CD4-positive, alpha-beta T cell (primary cell): ENCODE data around the gene ZNF121. TPM values are rescaled to one million over a fixed set of nuclear protein-coding genes. Genes with fewer than 3 reads are reported as not detected.

Source experiments
- ATAC-seq: fragments of 200-7000 bp; cut with Tn5 transposase; one replicate; pipeline ENCODE4 v1.10.0; 2022; ENCODE audit warnings: mild to moderate bottlenecking; ENCODE audit not compliant: poor library complexity
- CTCF ChIA-PET: fragments of 350-600 bp; sonication (Branson Sonifier 250); formaldehyde crosslinking; loops from one replicate; lab custom pipeline; 2021; ENCODE audit warnings: antibody characterized with exemption, inconsistent platforms; lab: Charles Lee
- POLR2A ChIA-PET: fragments of 350-600 bp; sonication (Branson Sonifier 250); formaldehyde crosslinking; loops from one replicate; lab custom pipeline; 2021; ENCODE audit warnings: antibody characterized with exemption, inconsistent platforms; lab: Charles Lee
- DNase-seq, 14 experiments: peaks; one replicate each; pipeline ENCODE4 v3.0.0-alpha.2; 2013 to 2020; ENCODE audit warnings: mixed read lengths in 2 of 14
- H3K27ac ChIP-seq, 2 donors: one replicate each; pipeline versions ENCODE4 v1.5.1 to v1.7.0; 2013; ENCODE audit warnings: low read length in 2 of 2, low read depth in 1 of 2, mild to moderate bottlenecking in 1 of 2
- H3K27me3 ChIP-seq, 2 experiments: 1 replicate in 1 of 2; 2 replicates in 1 of 2; pipeline versions ENCODE4 v1.6.1 to v1.7.0; 2013; ENCODE audit warnings: low read length in 2 of 2, control low read depth in 1 of 2, mild to moderate bottlenecking in 1 of 2, moderate library complexity in 1 of 2; ENCODE audit not compliant: insufficient read depth in 2 of 2, control insufficient read depth in 1 of 2
- H3K36me3 ChIP-seq: one replicate; pipeline ENCODE4 v1.6.1; 2013; ENCODE audit warnings: low read length, control low read depth; ENCODE audit not compliant: insufficient read depth
- H3K4me1 ChIP-seq: one replicate; pipeline ENCODE4 v1.6.1; 2013; ENCODE audit warnings: low read length, control low read depth; ENCODE audit not compliant: insufficient read depth
- H3K4me3 ChIP-seq: one replicate; pipeline ENCODE4 v1.5.1; 2013; ENCODE audit warnings: mild to moderate bottlenecking, low read length, moderate library complexity
- H3K9me3 ChIP-seq, 2 experiments: 1 replicate in 1 of 2; 2 replicates in 1 of 2; pipeline versions ENCODE4 v1.6.1 to v1.7.0; 2013; ENCODE audit warnings: low read length in 2 of 2, mild to moderate bottlenecking in 2 of 2, control low read depth in 1 of 2, moderate library complexity in 1 of 2; ENCODE audit not compliant: control insufficient read depth in 1 of 2, insufficient read depth in 1 of 2
- H3K27ac Mint-ChIP-seq: one replicate; pipeline ENCODE4 v1.8.0; 2020; ENCODE audit warnings: mixed read lengths
- H3K27me3 Mint-ChIP-seq: one replicate; pipeline ENCODE4 v1.8.0; 2021; ENCODE audit warnings: mixed read lengths
- H3K36me3 Mint-ChIP-seq: one replicate; pipeline ENCODE4 v1.8.0; 2021; ENCODE audit warnings: low read depth, mixed read lengths
- H3K4me1 Mint-ChIP-seq: one replicate; pipeline ENCODE4 v1.8.0; 2021; ENCODE audit warnings: low read depth, mixed read lengths
- H3K4me3 Mint-ChIP-seq: one replicate; pipeline ENCODE4 v1.8.0; 2020; ENCODE audit warnings: mild to moderate bottlenecking, mixed read lengths
- H3K9me3 Mint-ChIP-seq: one replicate; pipeline ENCODE4 v1.8.0; 2020; ENCODE audit warnings: mixed read lengths
- CTCF ChIP-seq: fragments of 200-600 bp; IDR thresholded peaks from one replicate; pipeline ENCODE4 v1.8.0; 2022; ENCODE audit warnings: antibody characterized with exemption, mild to moderate bottlenecking
- intact Hi-C, 2 experiments: fragments of 100-400 bp; cut with DNase I in 1 of 2; cut with micrococcal nuclease in 1 of 2; formaldehyde crosslinking; loops; one replicate each; pipeline versions ENCODE4 v1.15.1 to v1.9.0; 2023 to 2025; cut with DNase I, micrococcal nuclease
- total RNA-seq, 174 experiments: library from RNA in 2 of 174; stranded (reverse) in 2 of 174; gene quantifications; one replicate each; pipeline ENCODE4 v1.2.3 and lab custom pipeline; 2021 to 2026

Gene ZNF121
- total RNA-seq, 2 experiments from 2014 or later = 42.0 to 42.1 TPM

GRCh38 chr19:9621156-9622037, 37.1 kb upstream of the ZNF121 start, which contains the start of gene ZNF561:
Gene ZNF561 (minus strand): TSS chr19:9621232. CDS start chr19:9619456, 1,776 bp downstream.
- no peaks in the 10 kb centered on the region for H3K9me3 ChIP-seq
- intact Hi-C loops = loop anchor here (1.0 to 5.0 kb wide), 5 partner anchors 35 to 484 kb away; partner anchors contain the start of gene ZNF846 (in 2 of the 2)
- peaks cover 2% of the 10 kb centered on the region for H3K9me3 Mint-ChIP-seq
- H3K4me1 ChIP-seq = peaks cover 20% of the 10 kb centered on the region
- CTCF ChIA-PET = no interaction called here
- H3K36me3 Mint-ChIP-seq = peaks cover 58% of the 10 kb centered on the region
- TF ChIP-seq CTCF = no peak
- POLR2A ChIA-PET = interaction anchor here (0.7 to 2.5 kb wide), 4 partner anchors 147 to 186 kb away, joined by 3 to 20 read pairs (median 4); partner anchors contain the start of genes ZNF266 and ZNF846
- peaks cover 29% of the 10 kb centered on the region for H3K36me3 ChIP-seq
- H3K27ac Mint-ChIP-seq = peak within 1 kb of the TSS; percentile 99
- peak within 1 kb of the TSS; percentile 97 for H3K4me3 Mint-ChIP-seq
- peaks cover 4% of the 10 kb centered on the region for H3K27me3 Mint-ChIP-seq
- peak within 1 kb of the TSS; percentile 77 for H3K4me3 ChIP-seq
- ATAC-seq (peak; percentile 90), DNase-seq (peak; percentile 81 to 96 (median 85))
- peak within 1 kb of the TSS; percentile 93 to 94 for H3K27ac ChIP-seq
- peaks cover 25% of the 10 kb centered on the region for H3K4me1 Mint-ChIP-seq
- no peaks in the 10 kb centered on the region for H3K27me3 ChIP-seq

DNA sequence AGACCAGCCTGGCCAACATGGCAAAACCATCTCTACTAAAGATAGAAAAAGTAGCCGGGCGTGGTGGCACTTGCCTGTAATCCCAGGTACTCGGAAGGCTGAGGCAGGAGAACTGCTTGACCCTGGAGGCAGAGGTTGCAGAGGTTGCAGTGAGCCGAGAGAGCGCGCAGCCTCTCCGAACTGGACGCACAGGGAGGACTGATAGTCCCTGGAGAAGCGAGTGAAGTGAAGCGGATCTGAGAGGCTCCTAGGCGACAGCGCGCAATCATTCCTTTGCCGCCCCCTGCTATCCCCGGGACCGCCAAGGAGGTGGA, 36.5 kb upstream of the ZNF121 start:
- H3K36me3 Mint-ChIP-seq = peaks cover 61% of the 10 kb centered on the region
- ATAC-seq = no peak
- H3K4me1 Mint-ChIP-seq = peaks cover 22% of the 10 kb centered on the region
- H3K27me3 Mint-ChIP-seq = peaks cover 4% of the 10 kb centered on the region
- no peak for DNase-seq
- peak overlapping the region; percentile 99 for H3K27ac Mint-ChIP-seq
- peak overlapping the region; percentile 77 for H3K4me3 ChIP-seq
- intact Hi-C loops = loop anchor here (1.0 to 5.0 kb wide), 5 partner anchors 34 to 483 kb away; partner anchors contain the start of gene ZNF846 (in 2 of the 2)
- peak overlapping the region; percentile 93 to 94 for H3K27ac ChIP-seq
- ChIA-PET POLR2A (interaction anchor here (2.5 kb wide), 1 partner anchor 148 kb away, joined by 20 read pairs; the partner anchor contains the start of gene ZNF846), CTCF (no interaction called here)
- peaks cover 20% of the 10 kb centered on the region for H3K4me1 ChIP-seq
- no peak for TF ChIP-seq CTCF
- no peaks in the 10 kb centered on the region for H3K27me3 ChIP-seq
- H3K9me3 ChIP-seq = no peaks in the 10 kb centered on the region
- H3K36me3 ChIP-seq = peaks cover 35% of the 10 kb centered on the region
- H3K4me3 Mint-ChIP-seq = peak overlapping the region; percentile 97
- H3K9me3 Mint-ChIP-seq = peaks cover 2% of the 10 kb centered on the region

GRCh38 chr19:9615844-9616243, 31.5 kb upstream of the ZNF121 start:
- DNase-seq (no peak), ATAC-seq (no peak)
- Histone ChIP-seq H3K27ac (no peak overlapping the region), H3K9me3 (peaks cover 13 to 26% of the 10 kb centered on the region in 2 experiments), H3K4me3 (no peak overlapping the region), H3K4me1 (peaks cover 11% of the 10 kb centered on the region), H3K27me3 (no peaks in the 10 kb centered on the region), H3K36me3 (peaks cover 83% of the 10 kb centered on the region)
- Mint-ChIP-seq H3K4me3 (no peak overlapping the region), H3K27me3 (no peaks in the 10 kb centered on the region), H3K36me3 (peaks cover 93% of the 10 kb centered on the region), H3K9me3 (peaks cover under 1% of the 10 kb centered on the region), H3K27ac (no peak overlapping the region), H3K4me1 (peaks cover 7% of the 10 kb centered on the region)
- ChIA-PET POLR2A (no interaction called here), CTCF (interaction anchor here (2.0 kb wide), 1 partner anchor 10 kb away, joined by 5 read pairs; no protein-coding TSS in a partner anchor)
- intact Hi-C loops = no loop called here
- no peak for TF ChIP-seq CTCF
